Lung (tissue), 12 donors: ENCODE data around the gene CST4. TPM values are rescaled to one million over a fixed set of nuclear protein-coding genes. Genes with fewer than 3 reads are reported as not detected.
"Not testable (repeated sequence)": the region's sequence is repeated elsewhere in the genome, so short reads cannot be mapped to it uniquely, and the experiment has no call there.

ENCODE experiments used
- ATAC-seq: fragments of 200-7000 bp; cut with Tn5 transposase; one replicate; pipeline ENCODE4 v1.9.1; 2020; ENCODE audit warnings: moderate number of reproducible peaks; ENCODE audit not compliant: insufficient read depth, low FRiP score
- DNase-seq, 3 donors: peaks; one replicate each; pipeline ENCODE4 v3.0.0-alpha.2; 2013 to 2017
- H3K27ac ChIP-seq, 2 donors: one replicate each; pipeline ENCODE4 v1.5.1; 2013; ENCODE audit warnings: mild to moderate bottlenecking in 2 of 2, moderate library complexity in 2 of 2, control low read depth in 1 of 2, inconsistent platforms in 1 of 2, low read depth in 1 of 2, low read length in 1 of 2
- H3K27me3 ChIP-seq, 3 donors: one replicate each; pipeline ENCODE4 v1.5.1; 2013; ENCODE audit warnings: low read length in 2 of 3; ENCODE audit not compliant: control insufficient read depth in 3 of 3, insufficient read depth in 3 of 3
- H3K36me3 ChIP-seq, 4 donors: one replicate each; pipeline ENCODE4 v1.5.1; 2013; ENCODE audit warnings: low read length in 4 of 4, mild to moderate bottlenecking in 1 of 4, moderate library complexity in 1 of 4; ENCODE audit not compliant: control insufficient read depth in 4 of 4, insufficient read depth in 4 of 4
- H3K4me1 ChIP-seq, 5 donors: one replicate each; pipeline ENCODE4 v1.5.1; 2013; ENCODE audit warnings: low read length in 5 of 5, mild to moderate bottlenecking in 2 of 5, moderate library complexity in 1 of 5; ENCODE audit not compliant: control insufficient read depth in 5 of 5, insufficient read depth in 5 of 5
- H3K4me3 ChIP-seq: one replicate; pipeline ENCODE4 v1.5.1; 2013; ENCODE audit warnings: mild to moderate bottlenecking, control low read depth, moderate library complexity
- H3K9ac ChIP-seq, 2 donors: one replicate each; pipeline ENCODE4 v1.5.1; 2013; ENCODE audit warnings: low read length in 2 of 2, control low read depth in 1 of 2; ENCODE audit not compliant: insufficient read depth in 1 of 2
- H3K9me3 ChIP-seq, 4 donors: one replicate each; pipeline ENCODE4 v1.5.1; 2013; ENCODE audit warnings: low read length in 3 of 4, mild to moderate bottlenecking in 1 of 4, moderate library complexity in 1 of 4; ENCODE audit not compliant: control insufficient read depth in 4 of 4, insufficient read depth in 3 of 4
- CTCF ChIP-seq: IDR thresholded peaks from 2 replicates; pipeline ENCODE4 v1.5.1; 2012; ENCODE audit warnings: mild to moderate bottlenecking; ENCODE audit errors: control extremely low read depth, extremely low read depth
- WGBS, 2 donors: extraction: QIAGEN DNeasy Blood & Tissue Kit; methylation state at CpG; one replicate each; pipeline ENCODE4 v1.1.7; 2013; 5-methylcytosine and 5-hydroxymethylcytosine counted together
- polyA plus RNA-seq, 2 donors: library from polyadenylated mRNA; stranded (reverse); fragments of 200-250 nt; gene quantifications; one replicate each; pipeline ENCODE4 v1.2.1, GENCODE V29; 2013
- total RNA-seq, 2 donors: library from RNA; depleted of rRNA in 1 of 2; stranded (reverse); fragments of >200 nt in 1 of 2; gene quantifications; one replicate each; pipeline ENCODE4 v1.2.1, GENCODE V29; 2014 to 2021
- donor health status: control.
- donor health status: control.
- donor health status: Bipolar disorder and iron deficiency.
- donor health status: healthy.
- donor health status: DM: yes; HTN: yes; CAD: no.

The CST4 gene
- total and polyA plus RNA-seq, 4 donors = not detected

GRCh38 chr20:23686046-23686750 lies 2.6 kb downstream of the CST4 start:
- Histone ChIP-seq H3K9me3 (no peaks in the 10 kb centered on the region), H3K27ac (no peak overlapping the region), H3K4me1 (no peaks in the 10 kb centered on the region), H3K36me3 (no peaks in the 10 kb centered on the region), H3K4me3 (no peak overlapping the region), H3K9ac (no peak overlapping the region), H3K27me3 (no peaks in the 10 kb centered on the region)
- DNase-seq = no peak
- ATAC-seq = no peak
- WGBS, 2 donors = 93 to 97% methylated on average over 4 of the region's 4 CpGs
- TF ChIP-seq CTCF = no peak

DNA sequence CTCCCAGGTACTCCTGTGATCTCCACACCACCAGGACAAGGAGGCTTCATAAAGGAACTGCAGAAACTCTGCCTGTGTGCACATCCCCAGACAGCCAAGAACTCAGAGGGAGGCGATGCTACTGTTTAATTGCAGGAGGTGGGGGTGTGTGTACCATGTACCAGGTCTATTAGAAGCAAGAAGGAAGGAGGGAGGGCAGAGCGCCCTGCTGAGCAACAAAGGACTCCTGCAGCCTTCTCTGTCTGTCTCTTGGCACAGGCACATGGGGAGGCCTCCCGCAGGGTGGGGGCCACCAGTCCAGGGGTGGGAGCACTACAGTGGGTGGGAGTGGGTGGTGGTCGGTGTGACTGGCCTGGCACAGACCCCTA lies 3.3 kb downstream of the CST4 start:
- DNase-seq, H3K4me1 ChIP-seq, H3K27me3 ChIP-seq, H3K36me3 ChIP-seq, H3K4me3 ChIP-seq, H3K27ac ChIP-seq, H3K9me3 ChIP-seq, H3K9ac ChIP-seq, ATAC-seq: not testable (repeated sequence)
- 83 to 87% methylated on average over 4 of the region's 4 CpGs for WGBS, 2 donors

DNA sequence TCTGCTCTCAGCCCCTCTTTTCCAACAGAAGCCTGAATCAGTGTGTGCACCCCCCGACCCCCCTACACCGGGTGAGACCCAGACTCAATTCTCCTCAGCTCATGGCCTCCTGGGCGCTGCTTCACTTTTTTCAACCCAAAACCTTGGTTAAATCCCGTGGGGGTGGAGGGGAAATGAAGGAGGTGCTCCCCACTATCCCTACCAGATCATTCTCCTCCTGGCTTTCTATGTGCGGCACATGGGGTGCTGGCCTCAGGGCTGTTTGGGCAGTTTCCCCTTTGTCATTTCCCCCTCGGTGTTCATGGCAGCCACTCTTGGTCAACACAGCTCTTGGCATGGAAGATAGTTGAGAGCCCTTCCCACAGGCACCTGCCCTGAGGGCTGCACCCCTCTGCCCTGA lies 4.6 kb downstream of the CST4 start:
- peaks cover 0 to 2% (median 0%) of the 10 kb centered on the region in 4 donors for H3K9me3 ChIP-seq
- no peak overlapping the region for H3K9ac ChIP-seq
- ATAC-seq (no peak), DNase-seq (no peak)
- no peaks in the 10 kb centered on the region for H3K27me3 ChIP-seq
- peaks cover 0 to 4% (median 0%) of the 10 kb centered on the region in 5 donors for H3K4me1 ChIP-seq
- no peak overlapping the region for H3K4me3 ChIP-seq
- no peak overlapping the region for H3K27ac ChIP-seq
- 88 to 93% methylated on average over 6 of the region's 6 CpGs for WGBS, 2 donors
- H3K36me3 ChIP-seq = no peaks in the 10 kb centered on the region
- TF ChIP-seq CTCF = no peak

GRCh38 chr20:23683807-23684206 lies 5.0 kb downstream of the CST4 start:
- Histone ChIP-seq H3K9ac (no peak overlapping the region), H3K4me3 (no peak overlapping the region), H3K27ac (no peak overlapping the region), H3K4me1 (peaks cover 0 to 4% (median 0%) of the 10 kb centered on the region in 5 donors), H3K9me3 (peaks cover 0 to 2% (median 0%) of the 10 kb centered on the region in 4 donors), H3K27me3 (no peaks in the 10 kb centered on the region), H3K36me3 (no peaks in the 10 kb centered on the region)
- WGBS, 2 donors = 92 to 95% methylated on average over 2 of the region's 2 CpGs
- no peak for TF ChIP-seq CTCF
- DNase-seq (no peak), ATAC-seq (no peak)
